NB4 (cell line): ENCODE results near the gene PIRT.

Source experiments
- DNase-seq: peaks from one replicate; pipeline ENCODE4 v3.0.0; 2010; ENCODE audit warnings: low read depth
- H3K4me3 ChIP-seq: one replicate; pipeline ENCODE4 v1.5.1; 2011; ENCODE audit warnings: mild to moderate bottlenecking, low read depth, low read length, moderate library complexity
- CTCF ChIP-seq: IDR thresholded peaks from one replicate; pipeline ENCODE4 v1.5.1; 2012; ENCODE audit warnings: low read depth, low read length
- MAX ChIP-seq: IDR thresholded peaks from 2 replicates; pipeline ENCODE4 v1.6.1; 2011; ENCODE audit warnings: low read depth, low read length
- MYC ChIP-seq: IDR thresholded peaks from 2 replicates; pipeline ENCODE4 v1.6.1; 2011; ENCODE audit warnings: low read depth, low read length
- POLR2A ChIP-seq: IDR thresholded peaks from 2 replicates; pipeline ENCODE4 v1.6.1; 2011; ENCODE audit warnings: mild to moderate bottlenecking; ENCODE audit not compliant: insufficient read length; ENCODE audit errors: extremely low read depth

PIRT gene

GRCh38 chr17:10827898-10828552 is 9.9 kb downstream of the PIRT start:
- TF ChIP-seq MYC, result no peak
- TF ChIP-seq POLR2A, result no peak
- no peak for TF ChIP-seq CTCF
- TF ChIP-seq MAX, result no peak
- no peak for DNase-seq
- H3K4me3 ChIP-seq, result no peak overlapping the region

- no peak overlapping the region for H3K4me3 ChIP-seq
- no peak for TF ChIP-seq POLR2A
- TF ChIP-seq CTCF, result no peak
- TF ChIP-seq MYC, result no peak
- no peak for TF ChIP-seq MAX
Observed at GRCh38 chr17:10824874-10825273, 13.0 kb downstream of the PIRT start.

GRCh38 chr17:10821770-10822169 is 16.1 kb downstream of the PIRT start:
- no peak overlapping the region for H3K4me3 ChIP-seq
- no peak for DNase-seq
- TF ChIP-seq MAX (no peak), POLR2A (no peak), CTCF (no peak), MYC (no peak)

More at GRCh38 chr17:10824874-10825273, 13.0 kb downstream of the PIRT start:
- DNase-seq, result no peak

GRCh38 chr17:10821054-10821453 is 16.8 kb downstream of the PIRT start:
- no peak for TF ChIP-seq CTCF
- no peak for TF ChIP-seq POLR2A
- TF ChIP-seq MAX, result no peak
- TF ChIP-seq MYC, result no peak

GRCh38 chr17:10815319-10815718 is 22.6 kb downstream of the PIRT start:
- TF ChIP-seq CTCF, result no peak
- no peak for TF ChIP-seq POLR2A
- TF ChIP-seq MAX, result no peak
- no peak for TF ChIP-seq MYC
- H3K4me3 ChIP-seq, result no peak overlapping the region
- DNase-seq, result no peak

More at GRCh38 chr17:10821054-10821453, 16.8 kb downstream of the PIRT start:
- DNase-seq, result no peak
- no peak overlapping the region for H3K4me3 ChIP-seq
